HG03025 (cell line): ENCODE results near the gene DHX34.
"Not testable (repeated sequence)": the region's sequence is repeated elsewhere in the genome, so short reads cannot be mapped to it uniquely, and the experiment has no call there.

Experiments used
- ATAC-seq: cut with Tn5 transposase; IDR thresholded peaks from one replicate; pipeline ENCODE4 v1.9.1; 2021; ENCODE audit warnings: mild to moderate bottlenecking, moderate library complexity; ENCODE audit not compliant: unreplicated experiment, low FRiP score

The DHX34 gene

GRCh38 chr19:47383890-47384289 lies 34.8 kb downstream of the DHX34 start:
- ATAC-seq, result not testable (repeated sequence)

GRCh38 chr19:47384533-47384932 lies 35.4 kb downstream of the DHX34 start:
- ATAC-seq, result not testable (repeated sequence)

DNA sequence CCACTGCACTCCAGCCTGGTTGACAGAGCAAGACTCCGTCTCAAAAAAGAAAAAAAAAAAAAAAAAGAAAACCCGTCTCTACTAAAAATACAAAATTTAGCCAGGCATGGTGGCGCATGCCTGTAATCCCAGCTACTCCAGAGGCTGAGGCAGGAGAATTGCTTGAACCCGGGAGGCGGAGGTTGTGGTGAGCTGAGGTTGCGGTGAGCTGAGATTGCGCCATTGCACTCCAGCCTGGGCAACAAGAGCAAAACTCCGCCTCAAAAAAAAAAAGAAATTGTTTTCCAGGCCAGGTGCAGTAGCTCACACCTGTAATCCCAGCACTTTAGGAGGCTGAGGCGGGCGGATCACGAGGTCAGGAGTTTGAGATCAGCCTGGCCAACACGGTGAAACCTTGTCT lies 37.5 kb downstream of the DHX34 start:
- not testable (repeated sequence) for ATAC-seq

- not testable (repeated sequence) for ATAC-seq
These were observed 38.5 kb downstream of the DHX34 start for GRCh38 chr19:47387623-47388022.

DNA sequence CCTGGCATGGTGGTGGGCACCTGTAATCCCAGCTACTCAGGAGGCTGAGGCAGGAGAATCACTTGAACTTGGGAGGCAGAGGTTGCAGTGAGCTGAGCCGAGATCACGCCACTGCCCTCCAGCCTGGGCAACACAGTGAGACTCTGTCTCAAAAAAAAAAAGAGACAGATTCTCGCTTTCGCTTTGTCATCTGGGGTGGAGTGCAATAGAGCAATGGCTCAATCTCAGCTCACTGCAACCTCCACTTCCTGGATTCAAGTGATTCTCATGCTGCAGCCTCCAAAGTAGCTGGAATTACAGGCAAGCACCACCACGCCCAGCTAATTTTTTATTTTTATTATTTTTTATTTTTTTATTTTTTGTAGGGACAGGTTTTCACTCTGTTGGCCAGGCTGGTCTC lies 39.6 kb downstream of the DHX34 start:
- ATAC-seq, result not testable (repeated sequence)

DNA sequence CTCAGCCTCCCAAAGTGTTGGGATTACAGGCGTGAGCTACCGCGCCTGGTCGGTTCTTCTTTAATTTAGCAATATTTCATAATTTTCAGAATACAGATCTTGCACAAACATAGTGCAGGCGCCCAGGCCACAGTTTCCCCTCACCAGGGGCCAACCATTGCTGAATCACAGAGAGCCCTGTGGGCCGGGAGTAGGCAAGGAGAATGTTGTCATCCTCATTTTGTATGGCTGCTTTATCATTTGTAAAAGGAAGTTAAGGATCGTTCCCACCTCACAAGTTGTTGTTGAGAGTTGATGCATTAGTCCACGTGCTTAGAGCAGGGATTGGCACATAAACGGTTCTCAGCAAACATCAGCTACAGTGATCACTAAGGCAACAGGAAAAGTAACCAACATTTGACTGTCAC lies 40.0 kb downstream of the DHX34 start:
- no peak for ATAC-seq

DNA sequence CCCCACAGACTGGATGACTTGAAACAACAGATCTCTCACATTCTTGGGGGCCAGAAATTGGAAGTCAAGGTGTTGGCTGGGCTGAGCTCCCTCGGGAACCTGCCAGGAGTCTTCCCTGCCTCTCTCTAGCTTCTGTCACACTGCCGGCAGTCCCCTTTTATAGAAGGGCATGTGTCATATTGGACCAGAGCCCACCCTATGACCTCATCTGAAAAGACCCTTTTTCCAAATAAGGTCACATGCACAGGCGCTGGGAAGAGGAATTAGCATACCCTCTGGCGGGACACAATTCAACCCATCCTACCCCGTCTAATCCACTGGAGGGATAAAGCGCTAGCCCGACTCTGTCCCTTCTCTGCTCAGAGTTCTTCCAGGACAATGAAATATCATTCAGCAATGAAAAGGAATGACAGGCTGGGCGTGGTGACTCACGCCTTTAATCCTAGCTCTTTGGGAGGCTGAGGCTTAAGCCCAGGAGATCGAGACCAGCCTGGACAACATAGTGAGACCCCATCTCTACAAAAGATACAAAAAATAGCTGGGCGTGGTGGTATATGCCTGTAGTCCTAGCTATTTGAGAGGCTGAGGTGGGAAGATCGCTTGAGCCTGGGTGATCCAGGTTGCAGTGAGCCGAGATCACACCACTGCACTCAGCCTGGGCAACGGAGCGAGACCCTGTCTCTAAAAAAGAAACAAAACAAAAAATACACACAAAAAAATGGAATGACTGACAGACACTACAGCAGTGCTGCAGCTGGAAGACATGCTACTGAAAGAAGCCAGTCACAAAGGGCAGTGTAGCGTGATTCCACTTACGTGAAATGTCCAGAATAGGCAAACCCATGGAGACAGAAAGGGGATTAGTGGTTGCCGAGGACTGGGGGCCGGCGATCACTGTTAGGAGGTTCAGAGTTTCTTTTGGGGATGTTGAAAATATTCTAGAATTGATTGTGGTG lies 41.7 kb downstream of the DHX34 start:
- ATAC-seq, result no peak

- no peak for ATAC-seq
These were observed 42.6 kb downstream of the DHX34 start for GRCh38 chr19:47391510-47392223.

GRCh38 chr19:47398707-47399597 lies 49.8 kb downstream of the DHX34 start:
- ATAC-seq, result no peak

DNA sequence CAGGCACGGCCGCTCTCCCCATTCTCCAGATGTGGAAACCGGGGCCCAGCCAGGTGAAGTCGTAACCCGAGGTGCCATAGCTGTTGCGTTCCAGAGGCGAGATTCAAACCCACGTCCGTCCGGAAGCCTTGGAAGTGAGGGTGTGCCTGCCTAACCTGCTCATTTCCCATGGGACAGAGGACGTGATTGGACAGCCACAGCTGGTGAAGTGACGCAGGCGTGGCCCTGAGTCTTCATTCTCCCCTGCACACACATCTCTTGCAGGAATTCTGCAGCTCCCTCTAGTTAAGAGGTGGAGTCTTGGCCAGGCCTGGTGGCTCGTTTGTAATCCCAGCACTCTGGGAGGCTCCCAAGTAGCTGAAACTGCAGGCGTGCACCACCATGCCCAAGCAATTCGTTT lies 53.4 kb downstream of the DHX34 start:
- ATAC-seq, result no peak

- no peak for ATAC-seq
These were observed 55.5 kb downstream of the DHX34 start for GRCh38 chr19:47404334-47405196.

DNA sequence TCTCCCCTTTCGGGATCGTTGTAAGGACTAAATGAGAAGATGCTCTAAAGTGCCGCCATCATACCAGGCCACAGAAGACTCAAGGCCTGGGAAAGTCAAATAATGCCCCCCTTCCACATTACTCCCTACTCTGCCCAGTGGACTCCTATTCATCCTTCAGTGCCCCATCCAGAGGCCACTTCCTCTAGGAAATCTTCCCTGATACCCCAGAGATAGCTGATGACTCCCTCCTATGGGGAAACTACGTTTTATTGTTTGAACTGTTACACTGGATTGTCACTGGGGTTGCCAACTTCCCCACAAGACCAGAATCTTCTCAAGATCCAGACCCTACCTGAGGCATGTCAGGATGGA lies 56.1 kb downstream of the DHX34 start:
- no peak for ATAC-seq

GRCh38 chr19:47405854-47406417 lies 56.8 kb downstream of the DHX34 start:
- no peak for ATAC-seq

DNA sequence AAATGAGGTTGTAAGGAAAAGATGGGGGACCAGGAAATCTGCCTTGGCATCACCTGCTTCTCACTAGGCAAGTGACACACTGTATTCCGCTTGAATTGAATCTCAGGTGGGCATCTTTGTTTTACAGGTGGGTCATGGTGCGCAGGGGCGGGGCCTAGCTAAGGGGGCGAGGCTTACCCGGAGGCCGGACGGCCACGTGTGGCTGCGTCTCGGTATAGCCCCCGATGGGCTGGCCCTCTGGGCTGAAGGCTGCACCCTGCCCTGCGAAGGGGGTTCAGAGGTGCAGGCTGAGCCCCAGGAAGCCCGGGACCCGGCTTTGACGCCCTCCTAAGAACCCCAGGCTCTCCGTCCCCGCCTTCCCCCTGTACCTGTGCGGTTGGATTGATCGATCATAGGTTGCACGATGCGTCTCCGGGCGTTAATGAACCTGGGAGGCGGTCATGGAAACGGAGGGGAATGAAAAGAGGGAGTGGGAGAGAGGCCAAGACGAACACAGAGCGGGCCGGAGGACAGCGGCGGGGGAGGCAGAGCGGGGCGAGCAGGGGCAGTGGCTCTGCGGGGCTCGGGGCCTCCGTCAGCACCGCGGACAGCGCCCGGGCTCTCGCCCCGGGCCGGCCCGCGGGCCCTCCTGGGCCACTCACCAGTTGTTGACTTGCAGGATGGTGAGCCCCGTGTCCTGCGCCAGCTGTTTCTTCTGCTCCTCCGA lies 57.7 kb downstream of the DHX34 start:
- no peak for ATAC-seq

DNA sequence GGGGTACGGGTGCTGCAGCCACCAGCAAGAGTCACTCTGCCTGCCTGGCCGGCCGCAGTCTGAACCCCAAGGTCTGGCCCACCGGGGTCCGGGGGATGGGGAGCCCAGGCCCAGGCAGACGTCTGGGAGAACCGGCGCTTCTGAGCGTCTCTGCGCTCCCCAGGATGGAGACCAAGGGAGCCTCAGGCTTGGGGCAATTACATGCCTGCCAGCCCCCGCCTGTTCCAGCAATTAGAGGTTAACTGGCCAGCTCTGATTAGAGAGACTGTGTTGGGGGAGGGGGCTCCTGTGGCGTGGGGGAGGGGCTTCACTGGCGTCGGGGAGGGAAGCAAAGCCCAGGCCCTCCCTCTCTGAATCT lies 58.3 kb downstream of the DHX34 start:
- no peak for ATAC-seq

- ATAC-seq, result no peak
These were observed 59.2 kb downstream of the DHX34 start for GRCh38 chr19:47408156-47408938.

DNA sequence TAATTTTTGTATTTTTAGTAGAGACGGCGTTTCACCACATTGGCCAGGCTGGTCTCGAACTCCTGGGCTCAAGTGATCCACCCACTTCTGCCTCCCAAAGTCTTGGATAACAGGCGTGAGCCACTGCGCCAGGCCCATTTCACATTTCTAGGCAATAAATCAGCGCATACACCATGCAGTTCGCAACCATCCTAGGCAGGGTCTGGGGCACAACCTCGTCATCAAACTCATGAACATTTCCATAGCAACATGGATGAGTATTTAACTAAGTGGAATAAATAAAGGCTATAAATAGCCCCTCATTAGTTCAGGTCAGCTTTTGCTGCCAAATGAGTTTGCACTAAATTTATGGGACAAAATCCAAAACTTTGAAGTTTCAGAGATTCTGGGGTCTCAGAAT lies 62.0 kb downstream of the DHX34 start:
- no peak for ATAC-seq

GRCh38 chr19:47411696-47412095 lies 62.6 kb downstream of the DHX34 start:
- not testable (repeated sequence) for ATAC-seq
